ENCODE measurements around the gene PGAM5. TPM values are rescaled to one million over a fixed set of nuclear protein-coding genes. Genes with fewer than 3 reads are reported as not detected.

The PGAM5 gene
- total RNA-seq, 4 donors from 2014 or later: 16.7 to 43.6 (median 25.4) TPM

DNA sequence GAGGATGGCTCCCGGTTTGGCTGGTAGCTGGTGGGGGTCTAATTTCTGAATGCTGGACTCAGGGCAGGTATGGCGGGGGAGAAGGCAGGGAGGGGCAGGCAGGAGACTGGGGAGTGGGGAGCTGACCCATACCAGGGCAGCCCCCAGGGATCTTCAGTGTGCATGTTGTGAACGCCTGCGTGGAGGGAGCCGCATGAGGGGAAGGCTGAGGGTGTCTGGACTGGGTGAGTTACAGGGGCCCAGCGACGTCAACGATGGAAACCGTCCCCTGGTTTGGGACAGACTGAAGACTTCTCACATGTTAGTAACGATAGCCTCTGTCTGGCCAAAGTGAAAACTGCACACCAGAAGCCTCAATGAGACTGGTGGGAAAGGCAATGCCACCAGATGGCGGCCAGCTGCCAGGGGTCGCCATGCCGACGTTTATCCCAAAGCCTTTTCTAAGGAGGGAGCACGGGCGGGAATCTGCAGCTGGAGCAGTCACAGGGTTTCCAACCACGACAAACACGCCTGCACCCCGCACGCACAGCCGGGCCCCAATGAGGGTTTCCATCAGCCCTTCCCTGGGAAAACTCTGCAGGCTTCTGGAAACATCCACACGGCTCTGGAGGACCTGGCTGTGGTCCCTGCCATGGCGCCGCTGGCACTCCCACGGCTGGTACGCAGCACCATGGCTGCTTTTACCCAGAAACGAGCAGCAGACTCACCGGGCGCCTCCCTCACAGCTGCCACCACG lies 14.0 kb downstream of the PGAM5 start:
- WGBS, 2 donors (ENCODE audit: low coverage in 1 of 2): 87 to 90% methylated on average over 3 to 30 of the region's 30 CpGs
- intact Hi-C loops (cut with DNase I; ENCODE audit: low total_unique reads): no loop called here
- no peaks in the 10 kb centered on the region for H3K27me3 ChIP-seq
- H3K27ac ChIP-seq: no peak overlapping the region
- peaks cover 0 to 62% (median 25%) of the 10 kb centered on the region in 4 donors for H3K36me3 ChIP-seq
- in situ Hi-C loops (cut with MboI; ENCODE audit: low pct_ligation_motif_present in 1 of 4, low pct_unique_long_range_greater_than_20kb in 1 of 4, low sequenced_read_pairs in 3 of 4): no loop called here
- H3K4me3 ChIP-seq: no peak overlapping the region
- TF ChIP-seq POLR2AphosphoS5 (IDR thresholded peaks at IDR 0.05): no peak
- no peak for TF ChIP-seq POLR2A (IDR thresholded peaks at IDR 0.05)
- TF ChIP-seq EP300 (IDR thresholded peaks at IDR 0.05; ENCODE audit: low read depth): no peak
- TF ChIP-seq, protein P1, sequence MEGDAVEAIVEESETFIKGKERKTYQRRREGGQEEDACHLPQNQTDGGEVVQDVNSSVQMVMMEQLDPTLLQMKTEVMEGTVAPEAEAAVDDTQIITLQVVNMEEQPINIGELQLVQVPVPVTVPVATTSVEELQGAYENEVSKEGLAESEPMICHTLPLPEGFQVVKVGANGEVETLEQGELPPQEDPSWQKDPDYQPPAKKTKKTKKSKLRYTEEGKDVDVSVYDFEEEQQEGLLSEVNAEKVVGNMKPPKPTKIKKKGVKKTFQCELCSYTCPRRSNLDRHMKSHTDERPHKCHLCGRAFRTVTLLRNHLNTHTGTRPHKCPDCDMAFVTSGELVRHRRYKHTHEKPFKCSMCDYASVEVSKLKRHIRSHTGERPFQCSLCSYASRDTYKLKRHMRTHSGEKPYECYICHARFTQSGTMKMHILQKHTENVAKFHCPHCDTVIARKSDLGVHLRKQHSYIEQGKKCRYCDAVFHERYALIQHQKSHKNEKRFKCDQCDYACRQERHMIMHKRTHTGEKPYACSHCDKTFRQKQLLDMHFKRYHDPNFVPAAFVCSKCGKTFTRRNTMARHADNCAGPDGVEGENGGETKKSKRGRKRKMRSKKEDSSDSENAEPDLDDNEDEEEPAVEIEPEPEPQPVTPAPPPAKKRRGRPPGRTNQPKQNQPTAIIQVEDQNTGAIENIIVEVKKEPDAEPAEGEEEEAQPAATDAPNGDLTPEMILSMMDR (IDR thresholded peaks at IDR 0.05): no peak
- H3K4me1 ChIP-seq: no peaks in the 10 kb centered on the region
- DNase-seq: no peak
- no peaks in the 10 kb centered on the region for H3K9me3 ChIP-seq

DNA sequence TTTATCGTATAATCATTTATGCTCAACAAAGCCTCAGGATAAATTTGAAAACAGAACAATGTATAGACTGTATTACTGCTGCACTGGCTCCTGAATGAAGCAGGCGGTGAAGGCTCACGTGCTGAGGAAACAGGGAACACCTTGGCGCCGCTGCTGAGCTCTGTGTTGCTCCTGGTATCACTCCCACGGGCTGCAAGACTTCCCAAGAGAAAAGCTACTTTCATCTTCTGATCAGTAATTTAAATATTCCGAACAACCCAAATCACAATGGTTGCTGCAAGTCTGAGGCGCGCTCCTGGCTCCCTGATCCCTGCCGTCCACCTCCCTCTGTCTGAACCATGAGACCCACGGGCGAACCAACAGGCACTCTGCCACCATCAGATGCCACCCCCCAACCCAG lies 15.7 kb downstream of the PGAM5 start:
- H3K27ac ChIP-seq: no peak overlapping the region
- peaks cover 0 to 58% (median 28%) of the 10 kb centered on the region in 4 donors for H3K36me3 ChIP-seq
- intact Hi-C loops (cut with DNase I; ENCODE audit: low total_unique reads): no loop called here

DNA sequence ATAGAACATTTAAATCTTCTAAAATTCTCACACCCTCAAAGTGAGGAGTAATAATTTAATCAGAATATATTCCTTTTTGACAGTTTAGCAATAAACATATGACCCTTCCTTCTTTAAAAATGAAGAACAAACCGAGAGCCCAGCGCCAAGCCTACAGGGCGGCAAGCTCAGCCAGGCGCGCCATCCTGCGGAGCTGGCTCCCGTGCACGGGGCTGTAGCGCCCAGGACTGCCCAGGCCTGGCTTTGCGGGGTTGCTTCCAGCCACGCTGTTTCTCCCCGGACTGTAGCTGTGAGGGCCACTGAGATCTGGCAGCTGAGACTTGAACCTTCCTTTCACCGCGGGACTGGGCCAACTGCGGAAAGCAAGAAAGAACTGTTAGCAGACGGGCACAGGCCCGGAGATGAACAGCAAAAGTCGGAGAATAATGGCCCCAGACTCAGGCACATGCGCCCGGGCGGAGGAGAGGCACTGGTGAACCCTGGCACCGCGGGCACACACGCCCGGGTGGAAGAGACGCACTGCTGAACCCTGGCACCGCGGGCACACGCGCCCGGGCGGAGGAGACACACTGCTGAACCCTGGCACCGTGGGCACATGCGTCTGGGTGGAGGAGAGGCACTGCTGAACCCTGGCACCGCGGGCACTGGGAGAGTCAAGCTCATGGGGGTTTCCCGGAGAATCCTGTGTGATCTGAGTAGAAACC lies 16.6 kb downstream of the PGAM5 start:
- no peak for DNase-seq
- Histone ChIP-seq H3K36me3 (peaks cover 0 to 64% (median 31%) of the 10 kb centered on the region in 4 donors), H3K9me3 (no peaks in the 10 kb centered on the region), H3K4me1 (no peaks in the 10 kb centered on the region), H3K27me3 (no peaks in the 10 kb centered on the region), H3K4me3 (no peak overlapping the region), H3K27ac (no peak overlapping the region)
- intact Hi-C loops (cut with DNase I; ENCODE audit: low total_unique reads) (no loop called here), in situ Hi-C loops (cut with MboI; ENCODE audit: low pct_ligation_motif_present in 1 of 4, low pct_unique_long_range_greater_than_20kb in 1 of 4, low sequenced_read_pairs in 3 of 4) (no loop called here)
- 93% methylated on average over 37 of the region's 37 CpGs; no CpG with 5 or more reads in 1 of the 2 donors for WGBS, 2 donors (ENCODE audit: low coverage in 1 of 2)
- TF ChIP-seq, protein P1 (IDR thresholded peaks at IDR 0.05): no peak
- TF ChIP-seq EP300 (IDR thresholded peaks at IDR 0.05; ENCODE audit: low read depth) (no peak), POLR2A (IDR thresholded peaks at IDR 0.05) (no peak), POLR2AphosphoS5 (IDR thresholded peaks at IDR 0.05) (no peak)

More for the DNA sequence above, 15.7 kb downstream of the PGAM5 start:
- Histone ChIP-seq H3K4me3 (no peak overlapping the region), H3K27me3 (no peaks in the 10 kb centered on the region), H3K9me3 (no peaks in the 10 kb centered on the region), H3K4me1 (no peaks in the 10 kb centered on the region)
- WGBS, 2 donors (ENCODE audit: low coverage in 1 of 2): 94 to 95% methylated on average over 9 to 12 of the region's 12 CpGs
- no peak for DNase-seq
- TF ChIP-seq POLR2A (IDR thresholded peaks at IDR 0.05): no peak
- TF ChIP-seq, protein P1 (IDR thresholded peaks at IDR 0.05): no peak
- TF ChIP-seq EP300 (IDR thresholded peaks at IDR 0.05; ENCODE audit: low read depth): no peak
- TF ChIP-seq POLR2AphosphoS5 (IDR thresholded peaks at IDR 0.05): no peak
- in situ Hi-C loops (cut with MboI; ENCODE audit: low pct_ligation_motif_present in 1 of 4, low pct_unique_long_range_greater_than_20kb in 1 of 4, low sequenced_read_pairs in 3 of 4): no loop called here

DNA sequence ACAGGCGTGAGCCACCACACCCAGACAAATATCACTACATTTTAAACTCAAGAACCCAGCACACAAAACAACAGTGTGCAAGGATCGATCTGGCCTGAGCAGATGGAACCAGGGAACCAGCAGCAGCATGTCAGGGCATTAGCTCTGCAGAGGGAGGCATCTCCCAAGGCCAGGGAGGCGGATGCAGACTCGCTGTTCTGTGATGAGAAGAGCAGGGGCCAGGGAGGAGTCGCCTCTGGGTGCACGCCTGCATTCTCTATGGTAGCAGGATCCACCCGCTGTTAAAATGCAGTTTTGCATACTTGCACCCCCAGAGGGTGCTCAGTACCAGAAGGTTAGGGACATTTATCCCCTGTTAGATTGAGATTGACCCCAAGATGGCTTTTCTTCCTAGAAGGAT lies 17.9 kb downstream of the PGAM5 start:
- 97 to 100% methylated on average over 2 to 7 of the region's 7 CpGs for WGBS, 2 donors (ENCODE audit: low coverage in 1 of 2)
- H3K36me3 ChIP-seq: peaks cover 0 to 65% (median 32%) of the 10 kb centered on the region in 4 donors
- DNase-seq: no peak
- TF ChIP-seq POLR2AphosphoS5 (IDR thresholded peaks at IDR 0.05) (no peak), POLR2A (IDR thresholded peaks at IDR 0.05) (no peak), EP300 (IDR thresholded peaks at IDR 0.05; ENCODE audit: low read depth) (no peak)
- TF ChIP-seq, protein P1 (IDR thresholded peaks at IDR 0.05): no peak
- H3K9me3 ChIP-seq: no peaks in the 10 kb centered on the region
- in situ Hi-C loops (cut with MboI; ENCODE audit: low pct_ligation_motif_present in 1 of 4, low pct_unique_long_range_greater_than_20kb in 1 of 4, low sequenced_read_pairs in 3 of 4) (no loop called here), intact Hi-C loops (cut with DNase I; ENCODE audit: low total_unique reads) (no loop called here)
- no peak overlapping the region for H3K27ac ChIP-seq
- no peak overlapping the region for H3K4me3 ChIP-seq
- no peaks in the 10 kb centered on the region for H3K4me1 ChIP-seq
- H3K27me3 ChIP-seq: no peaks in the 10 kb centered on the region

Measured in transverse colon (tissue), 4 donors.